Testis (tissue), 2 donors: ENCODE measurements around the gene PCSK5.

Experiments
- POLR2A ChIP-seq: fragments of 450-650 bp; IDR thresholded peaks from one replicate; pipeline ENCODE4 v1.6.1; 2017; ENCODE audit warnings: antibody characterized with exemption, mild to moderate bottlenecking, moderate library complexity
- TF ChIP-seq, protein P1 (sequence below), 3 experiments: fragments of 450-650 bp in 2 of 3; fragments of 200-600 bp in 1 of 3; sonication (generic) in 1 of 3; IDR thresholded peaks; one replicate each; pipeline ENCODE4 v1.5.1; 2016 to 2019; ENCODE audit warnings: antibody characterized with exemption in 3 of 3, mild to moderate bottlenecking in 2 of 3, moderate library complexity in 1 of 3

DNA sequence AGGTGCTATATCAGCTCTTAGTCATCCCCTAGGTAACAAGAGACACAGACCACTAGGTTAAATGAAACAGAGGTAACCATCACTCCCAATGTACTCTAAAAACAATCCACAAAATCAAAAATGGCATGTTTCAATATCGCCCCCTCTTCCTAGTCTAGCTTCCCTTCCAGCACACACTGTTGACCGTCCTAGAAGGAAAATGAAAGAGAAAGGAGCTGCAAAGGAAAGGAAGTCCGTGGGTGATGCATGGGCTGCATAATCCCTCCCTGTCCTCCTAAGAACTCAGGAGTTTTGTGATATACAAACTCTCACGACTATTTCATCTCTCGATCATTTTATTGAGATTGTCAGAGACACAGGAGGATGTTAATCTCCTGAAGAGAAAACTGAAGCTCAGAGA, 402.2 kb downstream of the PCSK5 start:
- TF ChIP-seq, protein P1, sequence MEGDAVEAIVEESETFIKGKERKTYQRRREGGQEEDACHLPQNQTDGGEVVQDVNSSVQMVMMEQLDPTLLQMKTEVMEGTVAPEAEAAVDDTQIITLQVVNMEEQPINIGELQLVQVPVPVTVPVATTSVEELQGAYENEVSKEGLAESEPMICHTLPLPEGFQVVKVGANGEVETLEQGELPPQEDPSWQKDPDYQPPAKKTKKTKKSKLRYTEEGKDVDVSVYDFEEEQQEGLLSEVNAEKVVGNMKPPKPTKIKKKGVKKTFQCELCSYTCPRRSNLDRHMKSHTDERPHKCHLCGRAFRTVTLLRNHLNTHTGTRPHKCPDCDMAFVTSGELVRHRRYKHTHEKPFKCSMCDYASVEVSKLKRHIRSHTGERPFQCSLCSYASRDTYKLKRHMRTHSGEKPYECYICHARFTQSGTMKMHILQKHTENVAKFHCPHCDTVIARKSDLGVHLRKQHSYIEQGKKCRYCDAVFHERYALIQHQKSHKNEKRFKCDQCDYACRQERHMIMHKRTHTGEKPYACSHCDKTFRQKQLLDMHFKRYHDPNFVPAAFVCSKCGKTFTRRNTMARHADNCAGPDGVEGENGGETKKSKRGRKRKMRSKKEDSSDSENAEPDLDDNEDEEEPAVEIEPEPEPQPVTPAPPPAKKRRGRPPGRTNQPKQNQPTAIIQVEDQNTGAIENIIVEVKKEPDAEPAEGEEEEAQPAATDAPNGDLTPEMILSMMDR (IDR thresholded peaks at IDR 0.05) = no peak
- TF ChIP-seq POLR2A = no peak
